GM21528 (cell line): ENCODE measurements around the gene SHISAL2A.

Experiments used
- ATAC-seq: cut with Tn5 transposase; IDR thresholded peaks from one replicate; pipeline ENCODE4 v1.9.1; 2021; ENCODE audit warnings: mild to moderate bottlenecking, moderate library complexity; ENCODE audit not compliant: unreplicated experiment, low FRiP score

Gene SHISAL2A

DNA sequence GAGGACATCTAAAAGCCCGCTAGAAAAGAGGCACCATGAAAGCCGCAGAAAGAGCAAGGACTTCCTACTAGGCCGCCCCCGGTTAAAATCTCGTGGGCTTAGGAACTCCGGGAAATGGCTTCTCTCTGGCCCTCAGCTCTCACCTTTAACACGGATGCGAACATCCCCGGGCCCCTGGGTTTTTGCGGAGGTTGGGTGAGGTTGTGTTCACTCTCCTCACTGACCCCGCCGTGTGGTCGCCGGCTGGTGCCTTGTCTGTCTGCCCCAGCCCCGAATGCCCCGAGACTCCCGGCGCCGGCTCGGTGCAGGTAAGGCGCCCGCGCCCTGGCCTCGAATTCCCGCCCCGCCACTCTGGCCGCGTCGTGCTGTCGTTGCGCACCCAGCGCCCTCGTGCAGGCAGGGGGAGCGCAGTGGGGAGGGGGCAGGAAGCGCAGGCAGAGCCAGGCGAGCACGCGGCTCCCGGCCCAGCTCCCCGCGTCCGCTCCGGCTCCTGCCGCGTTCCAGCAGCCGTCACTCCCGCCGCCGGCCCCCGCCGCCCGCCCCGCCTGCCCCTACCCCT, at the start of gene SHISAL2A:
TSS of gene SHISAL2A (plus strand) at position 437 of the 559 bp plus-strand sequence. CDS start 326 bp downstream, outside the sequence.
- ATAC-seq, result no peak

DNA sequence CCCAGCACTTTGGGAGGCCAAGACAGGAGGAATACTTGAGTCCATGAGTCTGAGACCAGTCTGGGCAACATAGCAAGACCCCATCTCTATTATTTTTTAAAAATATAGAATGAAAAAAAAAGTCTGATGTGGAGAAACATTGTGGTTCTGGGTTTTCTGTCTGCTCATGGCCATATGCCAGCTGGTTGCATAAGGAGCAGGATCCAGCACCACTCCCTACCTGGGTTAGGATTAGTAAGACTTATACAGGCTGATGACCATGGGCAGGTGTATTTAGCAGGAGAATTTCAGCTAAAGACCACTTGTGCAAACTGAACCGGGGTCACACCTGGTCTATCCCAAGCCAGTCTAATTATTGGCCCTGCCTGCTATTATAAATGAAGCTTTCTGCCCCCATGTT, 47.5 kb upstream of the SHISAL2A start:
- ATAC-seq, result no peak

GRCh38 chr1:52588027-52588426, 44.9 kb upstream of the SHISAL2A start:
- ATAC-seq, result no peak

DNA sequence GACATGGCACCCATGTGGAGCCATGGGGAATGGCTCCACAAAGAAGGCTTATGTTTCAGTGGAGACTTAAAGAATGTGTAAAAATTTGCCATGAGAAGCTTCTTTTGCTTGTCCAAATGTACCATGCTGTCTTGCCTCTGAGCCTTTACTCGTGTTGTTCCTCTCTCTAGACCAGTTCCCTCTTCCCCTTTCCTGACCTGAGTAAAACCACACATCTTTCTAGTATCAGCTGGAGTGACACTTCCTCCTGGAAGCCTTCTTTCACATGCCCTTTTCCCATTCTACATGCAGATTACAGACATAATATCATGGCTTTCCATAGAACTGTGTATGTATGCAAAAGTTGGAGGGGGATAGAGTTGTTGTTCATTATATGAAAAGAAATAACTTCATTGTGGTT, 44.4 kb upstream of the SHISAL2A start:
- ATAC-seq, result no peak

- no peak for ATAC-seq
Observed at GRCh38 chr1:52590266-52590665, 42.7 kb upstream of the SHISAL2A start.

DNA sequence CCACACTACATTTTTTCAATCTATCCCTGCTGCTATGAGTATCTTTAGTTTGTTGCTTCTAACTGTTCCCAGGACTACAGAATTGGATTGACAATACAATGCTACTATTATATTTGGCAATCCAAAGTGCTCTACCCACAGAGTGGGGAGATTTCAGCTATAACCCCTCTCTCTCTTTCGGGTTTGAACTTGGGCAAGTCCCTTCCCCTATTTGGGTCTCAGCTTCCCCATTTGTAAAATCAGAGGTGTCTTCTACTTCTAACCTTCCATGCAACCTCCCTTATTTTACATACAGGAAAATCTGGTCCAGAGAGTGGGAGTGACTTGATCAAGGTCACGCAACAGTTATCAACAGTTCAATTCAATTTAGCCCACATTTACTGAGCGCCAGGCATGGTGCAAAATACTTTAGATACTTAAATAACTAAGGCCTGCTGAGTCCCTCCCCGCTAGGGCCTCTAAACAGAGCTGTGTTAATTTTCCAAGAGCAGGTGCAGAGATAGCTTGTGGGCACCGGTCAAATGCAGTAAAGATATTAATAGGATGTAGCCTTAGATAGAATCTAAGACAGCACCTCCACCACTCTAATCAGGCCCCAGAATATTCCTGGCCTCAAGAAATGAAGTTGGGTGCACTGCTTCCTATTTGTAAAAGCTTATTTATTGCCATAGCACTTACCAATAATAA, 40.2 kb upstream of the SHISAL2A start:
- ATAC-seq, result no peak

GRCh38 chr1:52593495-52593894, 39.5 kb upstream of the SHISAL2A start:
- ATAC-seq, result no peak

DNA sequence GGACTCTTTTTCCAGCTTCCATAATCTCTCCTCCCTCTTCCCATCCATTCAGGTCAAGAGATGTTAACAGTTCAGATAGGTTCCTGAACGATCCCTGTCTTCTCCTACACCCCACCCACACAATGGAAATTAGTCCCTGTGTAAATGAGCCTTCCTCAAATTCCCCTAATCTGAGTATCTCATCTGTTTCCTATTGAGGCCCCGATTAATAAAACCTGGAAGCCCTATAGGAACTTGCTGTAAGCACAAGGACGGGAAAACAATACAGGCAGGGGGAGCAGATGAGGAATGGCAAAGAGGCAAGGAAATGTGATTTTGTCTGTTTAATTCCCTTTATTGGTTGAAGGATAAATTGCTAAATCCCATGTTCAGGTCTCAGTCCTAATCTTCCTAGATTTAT, 37.9 kb upstream of the SHISAL2A start:
- ATAC-seq, result no peak

DNA sequence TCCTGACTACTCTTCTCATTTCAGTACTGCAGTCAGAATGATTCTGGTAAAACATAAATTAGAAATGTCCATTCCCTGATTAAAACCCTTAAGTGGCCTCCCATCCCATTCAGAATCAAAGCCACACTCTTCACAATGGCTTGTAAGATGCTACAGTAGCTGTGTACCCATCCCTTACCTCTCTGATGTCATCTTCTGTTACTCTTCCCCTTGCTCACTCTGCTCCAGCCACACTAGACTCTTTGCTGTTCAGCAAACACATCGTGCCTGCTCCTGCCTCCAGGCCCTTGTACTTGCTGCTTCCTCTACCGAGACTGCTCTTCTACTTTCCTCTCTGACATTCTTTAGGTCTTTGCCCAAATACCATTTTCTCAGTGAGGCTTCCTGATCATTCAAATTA, 35.1 kb upstream of the SHISAL2A start:
- ATAC-seq, result no peak

- ATAC-seq, result no peak
Observed at GRCh38 chr1:52598729-52599128, 34.2 kb upstream of the SHISAL2A start.

DNA sequence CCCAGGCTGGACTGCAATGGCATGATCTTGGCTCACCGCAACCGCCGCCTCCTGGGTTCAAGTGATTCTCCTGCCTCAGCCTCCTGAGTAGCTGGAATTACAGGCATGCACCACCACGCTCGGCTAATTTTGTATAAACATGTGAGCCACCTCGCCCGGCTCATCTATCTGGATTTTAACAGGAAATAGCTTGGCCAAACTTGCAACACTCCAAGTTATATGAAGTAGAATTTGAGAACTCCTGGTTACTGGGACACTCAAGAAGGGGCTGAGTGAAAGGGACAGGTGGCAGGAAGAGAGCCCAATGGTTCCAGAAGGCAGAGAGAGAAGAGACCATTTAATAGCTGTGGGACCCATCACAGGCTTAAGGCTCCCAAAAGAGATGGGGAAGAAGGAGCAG, 33.7 kb upstream of the SHISAL2A start:
- no peak for ATAC-seq

GRCh38 chr1:52600533-52601179, 32.3 kb upstream of the SHISAL2A start:
- no peak for ATAC-seq

DNA sequence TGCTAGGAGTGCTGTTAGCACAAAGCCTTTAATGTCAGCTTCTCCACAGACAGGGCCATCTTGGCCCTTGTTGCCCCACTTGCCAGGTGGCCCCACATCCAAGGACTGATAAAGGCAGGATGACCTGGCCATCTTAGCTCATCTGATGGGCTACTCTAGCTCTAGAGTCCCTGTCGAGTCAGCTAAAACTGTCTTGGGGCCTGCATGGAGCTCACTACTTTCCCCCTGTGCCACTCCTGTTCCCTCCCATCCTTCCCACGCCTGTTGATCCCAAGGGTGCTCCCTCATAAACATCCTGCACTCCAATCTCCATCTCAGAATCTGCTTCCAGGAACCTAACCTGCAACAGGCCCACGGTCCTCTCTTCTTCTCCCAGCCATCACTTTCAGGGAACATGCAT, 31.4 kb upstream of the SHISAL2A start:
- no peak for ATAC-seq

DNA sequence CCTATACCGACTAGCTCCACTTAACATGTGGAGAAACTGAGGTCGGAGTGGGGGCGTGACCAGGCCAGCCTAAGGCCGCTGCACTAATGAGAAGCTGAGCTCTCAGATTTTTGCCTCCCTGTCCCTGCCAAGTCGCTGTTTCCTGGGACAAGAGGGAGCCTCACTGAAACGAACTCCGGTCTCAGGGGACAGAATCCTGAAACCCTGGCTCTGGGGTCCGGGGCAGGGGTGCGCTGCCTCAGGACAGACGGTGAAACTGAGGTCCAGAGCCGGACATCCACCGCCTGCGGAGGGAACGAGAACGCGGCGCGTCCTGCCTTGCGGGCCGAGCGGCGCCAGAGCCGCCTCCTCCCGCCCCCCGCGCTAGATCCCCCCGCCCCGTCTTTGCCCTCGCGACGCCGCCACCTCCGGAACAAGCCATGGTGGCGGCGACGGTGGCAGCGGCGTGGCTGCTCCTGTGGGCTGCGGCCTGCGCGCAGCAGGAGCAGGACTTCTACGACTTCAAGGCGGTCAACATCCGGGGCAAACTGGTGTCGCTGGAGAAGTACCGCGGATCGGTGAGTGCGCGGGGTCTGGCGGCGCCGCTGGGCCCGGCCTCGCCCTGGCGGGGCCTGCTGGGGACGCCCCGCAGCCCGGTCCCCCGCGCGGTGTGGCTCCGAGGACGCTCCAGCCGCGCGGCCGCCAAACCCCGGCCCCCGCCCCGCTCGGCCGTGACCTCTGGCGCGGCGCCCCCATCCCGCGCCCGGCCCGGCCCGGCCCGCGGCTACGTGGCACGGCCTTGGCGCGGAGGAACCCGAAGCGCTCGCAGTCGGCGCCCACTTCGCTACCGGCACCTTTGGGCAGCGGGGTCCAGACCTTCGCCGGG, 30.7 kb upstream of the SHISAL2A start, which contains the start of gene GPX7:
TSS of gene GPX7 (plus strand) at position 381 of the 865 bp plus-strand sequence. CDS start at position 420, 39 bp downstream.
- ATAC-seq, result no peak

DNA sequence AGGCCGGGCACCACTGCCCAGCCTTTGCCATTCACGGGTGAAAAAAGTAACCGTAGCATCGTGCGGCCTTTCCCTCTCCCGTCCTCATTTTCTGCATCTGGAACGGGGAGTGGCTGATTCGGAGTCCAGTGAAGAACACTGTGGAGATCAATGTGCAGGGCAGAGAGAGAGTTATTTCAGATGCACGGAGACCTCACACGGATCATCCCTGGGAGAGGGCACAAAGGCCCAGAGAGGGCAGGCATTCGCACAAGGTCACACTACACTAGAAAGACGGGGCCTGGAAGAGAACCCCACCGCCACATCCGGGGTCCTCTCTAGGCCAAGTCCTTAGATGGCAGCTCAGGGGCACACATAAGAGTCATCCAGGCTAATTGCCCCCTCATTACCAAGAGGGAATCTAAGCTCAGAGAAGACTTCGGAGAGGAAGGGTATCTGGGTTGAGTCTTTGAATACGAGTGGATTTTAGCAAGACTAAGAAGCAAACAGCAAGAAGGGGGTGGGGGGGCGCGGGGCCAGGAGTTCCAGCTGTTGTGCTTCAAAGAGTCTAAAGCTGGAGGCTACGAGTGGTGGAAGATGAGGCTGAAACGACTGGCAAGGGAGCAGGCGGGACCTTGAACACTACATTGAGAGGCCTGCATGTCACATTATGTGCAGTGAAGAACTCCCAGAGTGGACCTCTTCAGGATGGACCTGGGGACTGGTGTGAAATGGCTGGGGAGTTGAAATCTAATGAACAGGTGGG, 29.9 kb upstream of the SHISAL2A start:
- no peak for ATAC-seq

- ATAC-seq, result no peak
Observed at GRCh38 chr1:52603630-52604029, 29.3 kb upstream of the SHISAL2A start.

DNA sequence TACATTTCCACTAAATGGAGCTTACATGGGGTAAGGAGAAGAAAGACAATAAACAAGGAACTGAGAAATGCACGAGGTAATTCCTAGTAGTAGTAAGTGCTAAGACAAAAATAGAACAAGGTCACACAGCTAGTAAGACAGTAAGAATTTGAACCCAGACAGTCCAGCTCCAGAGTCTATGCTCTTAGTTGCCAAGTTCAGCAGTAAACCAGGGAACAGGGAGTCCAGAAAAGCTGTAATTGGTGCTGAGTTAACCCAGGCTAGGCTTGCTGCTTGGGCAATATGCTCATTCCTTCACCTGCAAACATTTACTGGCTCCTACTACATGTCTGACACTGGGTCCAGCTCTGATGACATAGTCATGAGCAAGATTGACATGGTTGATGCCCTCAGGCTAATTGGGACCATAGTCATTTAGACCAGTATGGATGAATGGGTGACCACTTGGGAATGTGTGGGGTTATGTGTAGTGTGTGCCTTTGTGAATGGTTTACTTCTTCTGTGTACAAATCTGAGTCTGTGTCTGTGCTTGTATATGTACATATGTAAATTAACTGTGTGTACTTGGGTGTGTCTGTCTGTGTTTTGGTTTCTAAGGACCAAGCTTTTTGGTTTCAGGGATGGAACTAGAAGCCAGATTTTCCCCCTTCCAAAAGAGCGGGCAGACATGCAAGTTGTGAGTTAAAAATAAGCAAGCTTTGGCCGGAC, 28.8 kb upstream of the SHISAL2A start:
- no peak for ATAC-seq

DNA sequence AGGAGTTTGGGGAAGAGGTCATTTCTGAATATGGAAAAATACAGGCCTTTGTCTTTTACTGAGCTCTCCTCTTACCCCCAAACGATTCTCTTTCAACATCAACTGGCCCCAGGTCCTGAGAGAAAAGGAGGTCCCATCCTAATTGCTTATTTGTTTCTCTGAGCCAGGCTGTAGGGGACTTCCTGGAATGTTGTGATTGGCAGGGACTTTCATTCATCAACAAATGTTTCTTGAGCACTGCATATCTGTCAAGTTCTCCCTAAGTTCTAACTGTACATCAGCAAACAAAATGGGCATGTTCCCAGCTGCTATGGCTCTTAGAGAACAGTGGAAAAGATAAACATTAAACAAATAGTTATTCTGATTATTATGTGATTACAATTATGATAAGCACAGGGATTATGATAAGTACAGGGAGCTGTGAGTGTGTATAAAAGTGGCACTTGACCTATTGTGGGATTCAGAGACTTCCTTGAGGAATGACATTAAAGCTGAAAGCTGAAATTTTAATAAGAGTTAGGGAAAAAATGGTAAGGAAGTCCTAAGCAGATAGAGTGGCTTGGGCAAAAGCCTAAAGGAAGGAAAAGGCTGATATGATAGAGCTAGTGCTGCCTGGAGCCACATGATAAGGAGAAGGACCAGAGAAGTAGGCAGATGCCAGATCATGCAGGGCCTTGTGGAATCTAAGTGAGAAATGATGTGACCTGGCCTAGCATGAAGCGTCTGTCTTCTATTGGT, 19.2 kb upstream of the SHISAL2A start:
- ATAC-seq, result no peak

GRCh38 chr1:52614671-52615070, 18.3 kb upstream of the SHISAL2A start:
- ATAC-seq, result no peak
